DOHH2 (cell line): ENCODE data around the gene SLC9C2.

Source experiments
- H3F3A ChIP-seq: fragments of 200-600 bp; sonication (generic), shearing (Covaris generic); 2 replicates; pipeline ENCODE4 v1.6.0; 2016; ENCODE audit warnings: antibody characterized with exemption, mild to moderate bottlenecking; ENCODE audit not compliant: control insufficient read depth, insufficient read depth
- H3K27ac ChIP-seq: fragments of 200-600 bp; sonication (generic); 2 replicates; pipeline ENCODE4 v1.5.1; 2014; ENCODE audit warnings: low read depth, mild to moderate bottlenecking, low read length, moderate library complexity
- H3K27me3 ChIP-seq: fragments of 200-600 bp; sonication (generic); 2 replicates; pipeline ENCODE4 v1.6.1; 2014; ENCODE audit warnings: mild to moderate bottlenecking, low read length, mixed read lengths; ENCODE audit not compliant: control insufficient read depth
- H3K36me3 ChIP-seq: fragments of 200-600 bp; sonication (generic); 2 replicates; pipeline ENCODE4 v1.6.1; 2014; ENCODE audit warnings: mild to moderate bottlenecking, low read length, moderate library complexity, mixed read lengths; ENCODE audit not compliant: control insufficient read depth
- H3K4me1 ChIP-seq: fragments of 200-600 bp; sonication (generic); 2 replicates; pipeline ENCODE4 v1.6.1; 2014; ENCODE audit warnings: mild to moderate bottlenecking, low read length, mixed read lengths; ENCODE audit not compliant: control insufficient read depth
- H3K4me2 ChIP-seq: fragments of 200-600 bp; sonication (generic); 2 replicates; pipeline ENCODE4 v1.6.0; 2014; ENCODE audit warnings: mild to moderate bottlenecking, low read length, moderate library complexity
- H3K4me3 ChIP-seq: fragments of 200-600 bp; sonication (generic); 2 replicates; pipeline ENCODE4 v1.5.1; 2014; ENCODE audit warnings: mild to moderate bottlenecking, low read length, mixed read lengths
- H3K79me2 ChIP-seq: fragments of 200-600 bp; sonication (generic); 2 replicates; pipeline ENCODE4 v1.6.1; 2014; ENCODE audit warnings: mild to moderate bottlenecking, low read length, mixed read lengths; ENCODE audit not compliant: control insufficient read depth
- H3K9me2 ChIP-seq: fragments of 200-600 bp; sonication (generic); replicated peaks from 2 replicates; pipeline ENCODE4 v1.6.1; 2014; ENCODE audit warnings: mild to moderate bottlenecking, low read length, mixed read lengths; ENCODE audit not compliant: control insufficient read depth
- H3K9me3 ChIP-seq: fragments of 200-600 bp; sonication (generic); 2 replicates; pipeline ENCODE4 v1.6.1; 2014; ENCODE audit warnings: antibody characterized with exemption, low read length, mixed read lengths; ENCODE audit not compliant: control insufficient read depth, insufficient read depth
- H4K20me1 ChIP-seq: fragments of 200-600 bp; sonication (generic); 2 replicates; pipeline ENCODE4 v1.6.0; 2014; ENCODE audit warnings: low read depth, mild to moderate bottlenecking, antibody characterized with exemption, low read length, moderate library complexity; ENCODE audit not compliant: control insufficient read depth, insufficient read depth
- CTCF ChIP-seq: fragments of 200-600 bp; sonication (generic); IDR thresholded peaks from one replicate; pipeline ENCODE4 v1.5.1; 2014; ENCODE audit warnings: antibody characterized with exemption, mild to moderate bottlenecking, low read depth, low read length; ENCODE audit not compliant: poor library complexity, severe bottlenecking
- EZH2phosphoT487 ChIP-seq: fragments of 200-600 bp; sonication (generic); IDR thresholded peaks from 2 replicates; pipeline ENCODE4 v1.6.1; 2017; ENCODE audit warnings: borderline replicate concordance, mild to moderate bottlenecking, antibody characterized with exemption, low read length, moderate library complexity, mixed read lengths

Gene SLC9C2

GRCh38 chr1:173561263-173561662, 41.6 kb downstream of the SLC9C2 start:
- no peaks in the 10 kb centered on the region for H3K36me3 ChIP-seq
- H3K4me3 ChIP-seq: no peak overlapping the region
- H3K4me1 ChIP-seq: no peaks in the 10 kb centered on the region
- H3K79me2 ChIP-seq: no peaks in the 10 kb centered on the region
- no peak overlapping the region for H3K4me2 ChIP-seq
- no peaks in the 10 kb centered on the region for H3F3A ChIP-seq
- H3K27ac ChIP-seq: no peak overlapping the region
- H3K27me3 ChIP-seq: no peaks in the 10 kb centered on the region
- no peaks in the 10 kb centered on the region for H3K9me2 ChIP-seq
- TF ChIP-seq EZH2phosphoT487 (no peak), CTCF (no peak)
- H4K20me1 ChIP-seq: no peaks in the 10 kb centered on the region
- H3K9me3 ChIP-seq: no peaks in the 10 kb centered on the region

- Histone ChIP-seq H3K36me3 (no peaks in the 10 kb centered on the region), H3K27ac (no peak overlapping the region), H3K9me3 (no peaks in the 10 kb centered on the region), H3K27me3 (no peaks in the 10 kb centered on the region), H3F3A (no peaks in the 10 kb centered on the region), H4K20me1 (no peaks in the 10 kb centered on the region), H3K4me3 (no peak overlapping the region), H3K9me2 (no peaks in the 10 kb centered on the region), H3K4me2 (no peak overlapping the region), H3K4me1 (no peaks in the 10 kb centered on the region), H3K79me2 (no peaks in the 10 kb centered on the region)
- TF ChIP-seq CTCF (no peak), EZH2phosphoT487 (no peak)
These were observed 42.5 kb downstream of the SLC9C2 start for GRCh38 chr1:173560285-173560880.

GRCh38 chr1:173555651-173556305, 47.1 kb downstream of the SLC9C2 start:
- Histone ChIP-seq H3K9me2 (no peaks in the 10 kb centered on the region), H3K27ac (no peak overlapping the region), H3K4me1 (no peaks in the 10 kb centered on the region), H3K79me2 (no peaks in the 10 kb centered on the region), H3K36me3 (no peaks in the 10 kb centered on the region), H3K4me2 (no peak overlapping the region), H3K27me3 (no peaks in the 10 kb centered on the region), H3F3A (no peaks in the 10 kb centered on the region), H3K4me3 (no peak overlapping the region), H3K9me3 (no peaks in the 10 kb centered on the region), H4K20me1 (no peaks in the 10 kb centered on the region)
- TF ChIP-seq EZH2phosphoT487: no peak
- TF ChIP-seq CTCF: no peak
